GM12874 (cell line): ENCODE results near the gene CPVL.
A peak's percentile ranks its signal among the peaks of the same experiment; 100 is the strongest.

Source experiments
- CTCF ChIP-seq: IDR thresholded peaks from 2 replicates; pipeline ENCODE4 v1.5.1; 2011; ENCODE audit warnings: low read depth, mild to moderate bottlenecking, control low read depth, low read length, moderate library complexity; ENCODE audit not compliant: insufficient read depth

CPVL gene

GRCh38 chr7:29109899-29110298 lies 36.4 kb downstream of the CPVL start:
- TF ChIP-seq CTCF: no peak

- no peak for TF ChIP-seq CTCF
Measured at GRCh38 chr7:29109358-29109757, 37.0 kb downstream of the CPVL start.

GRCh38 chr7:29107056-29107455 lies 39.3 kb downstream of the CPVL start:
- TF ChIP-seq CTCF: no peak

GRCh38 chr7:29106669-29106988 lies 39.7 kb downstream of the CPVL start:
- no peak for TF ChIP-seq CTCF

- TF ChIP-seq CTCF: peak; percentile 78
Measured at GRCh38 chr7:29105752-29106668, 40.3 kb downstream of the CPVL start.

- TF ChIP-seq CTCF: no peak
Measured at GRCh38 chr7:29105191-29105590, 41.1 kb downstream of the CPVL start.

GRCh38 chr7:29102558-29103151 lies 43.7 kb downstream of the CPVL start:
- TF ChIP-seq CTCF: peak; percentile 54
